WI38 (cell line): ENCODE data around the gene HK2.
"Not testable (repeated sequence)": the region's sequence is repeated elsewhere in the genome, so short reads cannot be mapped to it uniquely, and the experiment has no call there.

Source experiments
- H3K4me3 ChIP-seq: 2 replicates; pipeline ENCODE4 v1.5.1; 2011; ENCODE audit warnings: low read depth, mild to moderate bottlenecking, control low read depth, low read length
- CTCF ChIP-seq: IDR thresholded peaks from 2 replicates; pipeline ENCODE4 v1.5.1; 2012; ENCODE audit warnings: low read depth, mild to moderate bottlenecking, control low read depth, low read length

HK2 gene

GRCh38 chr2:74854401-74854800, 20.5 kb downstream of the HK2 start:
- no peak for TF ChIP-seq CTCF
- H3K4me3 ChIP-seq: no peak overlapping the region

GRCh38 chr2:74855114-74855707, 21.3 kb downstream of the HK2 start:
- not testable (repeated sequence) for H3K4me3 ChIP-seq

- no peak overlapping the region for H3K4me3 ChIP-seq
- no peak for TF ChIP-seq CTCF
These were observed 22.2 kb downstream of the HK2 start for GRCh38 chr2:74856004-74856578.

GRCh38 chr2:74856599-74856998, 22.7 kb downstream of the HK2 start:
- no peak for TF ChIP-seq CTCF
- H3K4me3 ChIP-seq: no peak overlapping the region

- H3K4me3 ChIP-seq: no peak overlapping the region
- TF ChIP-seq CTCF: no peak
These were observed 23.3 kb downstream of the HK2 start for GRCh38 chr2:74857215-74857614.

GRCh38 chr2:74857725-74858124, 23.8 kb downstream of the HK2 start:
- no peak overlapping the region for H3K4me3 ChIP-seq
- TF ChIP-seq CTCF: no peak

- TF ChIP-seq CTCF: no peak
- H3K4me3 ChIP-seq: no peak overlapping the region
These were observed 24.4 kb downstream of the HK2 start for GRCh38 chr2:74858281-74858680.

- no peak for TF ChIP-seq CTCF
- H3K4me3 ChIP-seq: no peak overlapping the region
These were observed 26.2 kb downstream of the HK2 start for GRCh38 chr2:74860079-74860478.
